Measurements from ENCODE around the gene DERA.

The DERA gene

DNA sequence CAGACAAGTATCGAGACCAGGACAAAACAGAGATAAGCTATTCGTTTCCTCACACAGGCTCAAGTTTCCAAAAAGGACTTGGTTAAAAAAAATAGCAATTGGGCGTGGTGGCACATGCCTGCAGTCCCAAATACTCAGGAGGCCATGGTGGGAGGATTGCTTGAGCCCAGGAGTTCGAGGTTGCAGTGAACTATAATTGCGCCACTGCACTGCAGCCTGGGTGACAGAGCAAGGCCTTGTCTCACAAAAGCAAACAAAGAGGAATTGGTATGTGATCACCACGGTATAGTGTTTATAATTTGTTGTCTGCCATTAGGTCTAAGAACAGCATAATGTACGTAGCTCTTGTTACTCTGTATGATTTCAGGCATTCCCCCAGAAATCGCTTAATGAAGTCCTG lies 175.3 kb downstream of the DERA start:
- no peak for DNase-seq

DNA sequence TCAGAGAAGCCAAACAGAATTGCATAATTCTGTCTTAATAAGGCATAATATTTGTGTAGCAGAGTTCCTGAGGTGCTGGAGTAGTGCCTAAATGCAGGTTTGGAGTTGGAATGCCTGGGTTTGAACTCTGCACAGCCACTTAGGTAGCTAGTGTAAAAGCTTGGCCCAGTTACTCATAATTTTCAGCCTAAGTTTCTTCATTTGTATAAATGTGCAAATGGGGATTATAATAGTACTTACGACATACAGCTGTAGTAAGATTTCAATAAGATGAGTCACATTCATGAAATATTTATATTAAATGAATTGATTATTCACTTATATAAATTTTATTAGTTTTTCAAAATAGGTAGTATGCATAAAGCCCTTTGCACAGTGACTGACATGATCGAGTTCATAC lies 175.8 kb downstream of the DERA start:
- no peak for DNase-seq

Data from DMS79 treated with DMSO at 0.1 percent for 48 hours (cell line).